HG02588 (cell line): ENCODE measurements around the gene BMP3.
"Not testable (repeated sequence)": the region's sequence is repeated elsewhere in the genome, so short reads cannot be mapped to it uniquely, and the experiment has no call there.

Experiments used
- ATAC-seq: cut with Tn5 transposase; IDR thresholded peaks from one replicate; pipeline ENCODE4 v1.9.1; 2021; ENCODE audit warnings: mild to moderate bottlenecking, moderate library complexity; ENCODE audit not compliant: unreplicated experiment

Gene BMP3

GRCh38 chr4:81030061-81030980 lies at the start of gene BMP3:
Gene BMP3, plus strand, starts transcription at chr4:81030708. Its CDS starts 577 bp downstream, at chr4:81031285.
- peak; percentile 40 for ATAC-seq

DNA sequence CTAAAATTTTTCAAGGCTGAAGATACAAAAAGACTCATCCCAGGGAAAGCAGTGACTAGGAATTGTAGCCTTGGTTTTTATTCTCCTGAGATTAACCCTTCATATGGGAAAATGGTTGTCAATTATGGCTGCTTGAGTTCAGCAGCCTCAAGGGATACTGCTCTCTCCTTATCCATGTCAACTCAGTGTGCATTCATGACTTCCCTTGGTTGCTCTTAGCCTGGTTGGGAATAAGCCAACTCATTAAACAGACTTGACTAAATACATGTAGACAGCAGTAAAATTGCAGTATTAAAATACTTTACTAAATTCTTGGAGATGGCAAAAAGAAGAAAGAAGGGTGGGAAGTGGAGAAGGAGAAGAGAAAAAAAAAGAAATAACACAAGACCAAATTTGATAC lies 44.5 kb upstream of the BMP3 start:
- ATAC-seq = no peak

GRCh38 chr4:80989921-80990544 lies 40.5 kb upstream of the BMP3 start:
- ATAC-seq = peak; percentile 76

DNA sequence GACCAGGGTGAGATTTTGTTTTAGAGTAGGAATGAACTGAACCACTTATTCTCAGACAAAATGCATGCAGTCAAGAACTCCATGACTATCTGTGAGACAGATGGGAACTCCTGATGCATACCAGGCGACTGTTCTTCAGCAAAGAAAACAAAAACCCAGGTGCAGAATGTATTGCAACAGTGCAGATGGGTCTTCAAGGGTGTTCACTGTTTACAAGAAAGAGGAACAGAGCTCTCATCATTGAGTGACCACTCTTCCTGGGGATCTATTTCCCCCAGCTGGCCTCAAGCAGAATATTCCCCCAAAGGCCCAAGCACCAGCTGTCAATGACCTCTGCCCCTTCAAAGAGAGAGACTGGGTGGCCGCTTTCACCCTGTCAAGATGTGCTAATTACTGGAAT lies 39.7 kb upstream of the BMP3 start:
- ATAC-seq = no peak

- ATAC-seq = no peak
Observed at GRCh38 chr4:80999943-81000342, 30.6 kb upstream of the BMP3 start.

GRCh38 chr4:81003597-81004111 lies 26.9 kb upstream of the BMP3 start:
- ATAC-seq = peak; percentile 99

GRCh38 chr4:81007417-81007816 lies 23.1 kb upstream of the BMP3 start:
- ATAC-seq = no peak

- not testable (repeated sequence) for ATAC-seq
Observed at GRCh38 chr4:81016566-81016965, 13.9 kb upstream of the BMP3 start.

- ATAC-seq = no peak
Observed at GRCh38 chr4:81019006-81019405, 11.5 kb upstream of the BMP3 start.

GRCh38 chr4:81021142-81021944 lies 9.2 kb upstream of the BMP3 start:
- ATAC-seq = no peak

DNA sequence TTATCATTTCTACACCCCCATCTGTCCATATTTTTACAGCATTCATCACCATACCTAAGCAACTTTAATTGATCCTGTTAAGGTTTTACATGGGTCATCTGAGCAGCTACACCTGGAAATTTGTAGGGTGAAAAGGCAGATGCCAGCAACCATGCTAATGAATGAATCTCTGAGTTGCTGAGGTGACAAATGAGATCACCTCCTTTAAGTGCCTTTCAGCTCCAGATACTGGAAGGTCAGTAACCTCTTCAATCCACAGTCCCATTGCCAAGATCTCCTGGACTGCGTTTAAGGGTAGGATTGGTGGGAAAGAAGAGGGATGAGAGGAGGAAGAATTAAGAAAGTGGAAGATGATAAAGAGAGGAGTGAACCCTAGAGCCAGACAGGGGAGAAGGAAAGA lies 8.5 kb upstream of the BMP3 start:
- no peak for ATAC-seq

GRCh38 chr4:81023484-81023883 lies 7.0 kb upstream of the BMP3 start:
- ATAC-seq = no peak

DNA sequence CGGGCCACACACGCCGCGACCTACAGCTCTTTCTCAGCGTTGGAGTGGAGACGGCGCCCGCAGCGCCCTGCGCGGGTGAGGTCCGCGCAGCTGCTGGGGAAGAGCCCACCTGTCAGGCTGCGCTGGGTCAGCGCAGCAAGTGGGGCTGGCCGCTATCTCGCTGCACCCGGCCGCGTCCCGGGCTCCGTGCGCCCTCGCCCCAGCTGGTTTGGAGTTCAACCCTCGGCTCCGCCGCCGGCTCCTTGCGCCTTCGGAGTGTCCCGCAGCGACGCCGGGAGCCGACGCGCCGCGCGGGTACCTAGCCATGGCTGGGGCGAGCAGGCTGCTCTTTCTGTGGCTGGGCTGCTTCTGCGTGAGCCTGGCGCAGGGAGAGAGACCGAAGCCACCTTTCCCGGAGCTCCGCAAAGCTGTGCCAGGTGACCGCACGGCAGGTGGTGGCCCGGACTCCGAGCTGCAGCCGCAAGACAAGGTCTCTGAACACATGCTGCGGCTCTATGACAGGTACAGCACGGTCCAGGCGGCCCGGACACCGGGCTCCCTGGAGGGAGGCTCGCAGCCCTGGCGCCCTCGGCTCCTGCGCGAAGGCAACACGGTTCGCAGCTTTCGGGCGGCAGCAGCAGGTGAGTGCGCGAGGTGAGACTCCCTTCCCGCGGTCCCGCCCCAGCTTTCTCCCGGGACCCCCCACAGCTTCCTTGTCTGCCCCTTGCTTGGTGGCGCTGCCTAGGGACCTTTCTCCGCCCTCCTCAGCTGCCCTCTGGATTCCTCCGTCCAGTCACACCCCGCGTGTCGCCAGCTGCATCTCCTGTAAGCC lies 678 bp downstream of the BMP3 start:
- ATAC-seq = peak; percentile 43

DNA sequence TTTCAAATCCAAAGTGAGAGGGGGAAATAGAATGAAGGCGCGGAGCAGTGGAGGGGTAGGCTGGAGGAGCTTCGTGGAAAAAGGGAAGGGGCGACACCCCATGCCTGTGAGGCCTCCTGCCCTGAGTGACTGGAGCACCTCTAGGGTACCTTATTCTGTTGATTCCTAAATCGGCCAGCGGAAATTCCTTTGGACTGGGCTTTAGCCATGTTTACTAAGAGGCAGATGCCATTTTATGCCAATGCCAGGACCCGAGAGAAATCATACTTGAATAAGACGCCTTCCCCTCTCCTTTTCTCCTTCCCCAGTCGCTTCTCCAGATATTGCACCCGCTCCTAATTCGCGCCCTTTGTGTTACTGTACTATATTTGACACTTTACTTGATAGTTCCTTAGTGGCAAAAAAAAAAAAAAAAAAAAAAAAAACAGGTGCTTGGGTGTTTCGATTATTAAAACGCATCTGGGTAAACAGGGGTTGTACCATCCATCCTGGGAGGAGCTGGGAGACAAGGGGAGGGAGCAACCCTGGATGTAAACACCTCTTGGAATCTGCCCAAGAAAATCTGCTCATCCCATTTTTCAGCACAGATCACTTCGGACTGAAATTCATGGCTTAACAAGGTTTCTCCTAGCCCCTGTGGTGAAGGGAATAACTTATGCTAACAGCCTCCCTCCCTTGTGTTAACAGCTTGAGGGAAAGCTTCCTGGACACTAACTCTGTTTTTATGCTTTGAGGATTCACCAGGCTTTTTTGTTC lies 1.5 kb downstream of the BMP3 start:
- ATAC-seq = no peak

GRCh38 chr4:81032771-81033684 lies 2.5 kb downstream of the BMP3 start:
- ATAC-seq = no peak

DNA sequence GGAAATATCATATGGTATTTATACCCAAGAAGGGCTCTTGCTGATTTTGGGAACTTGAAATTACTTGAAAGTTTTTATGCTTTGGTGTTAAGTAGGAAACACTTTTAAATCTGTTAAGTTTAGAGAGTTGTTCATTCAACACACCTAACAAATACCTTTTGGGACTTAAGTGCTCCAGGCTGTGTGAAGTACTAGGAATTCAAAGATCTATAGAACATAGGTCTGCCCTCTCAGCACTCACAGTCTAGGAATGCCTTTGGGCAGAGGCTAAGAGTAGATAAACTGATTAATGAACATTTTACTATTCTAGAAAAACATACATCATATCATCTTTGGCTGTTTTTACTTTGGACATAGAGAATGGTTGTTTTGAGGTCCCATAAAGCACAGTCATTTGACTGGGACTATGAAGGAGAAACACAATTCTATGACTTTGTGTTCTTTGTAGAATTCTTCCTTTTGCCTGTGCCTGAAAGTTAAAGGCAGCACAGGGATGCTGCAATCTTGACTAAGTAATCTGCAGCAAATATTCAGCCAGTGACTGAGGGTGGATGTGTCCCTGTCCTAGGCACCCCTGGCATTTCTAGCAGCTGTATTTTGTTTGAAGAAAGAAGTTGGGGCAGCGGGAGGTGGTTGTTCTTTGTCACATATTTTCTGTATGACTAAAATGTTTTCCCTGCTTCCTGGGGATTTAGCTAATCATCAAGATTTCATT lies 8.3 kb downstream of the BMP3 start:
- ATAC-seq = no peak

- ATAC-seq = no peak
Observed at GRCh38 chr4:81039351-81039972, 9.0 kb downstream of the BMP3 start.
